Activated CD4-positive, alpha-beta T cell treated with anti-CD3 and anti-CD28 coated beads, Interleukin-2, amount 10 ng/mL, durations not matched to agents 7 days and 5 days (primary cell): ENCODE results near the gene ARL5C. TPM values are rescaled to one million over a fixed set of nuclear protein-coding genes. Genes with fewer than 3 reads are reported as not detected.

Source experiments
- CTCF ChIA-PET: fragments of 350-600 bp; sonication (Branson Sonifier 250); formaldehyde crosslinking; loops from one replicate; lab custom pipeline; 2021; ENCODE audit warnings: antibody characterized with exemption; lab: Charles Lee
- POLR2A ChIA-PET: fragments of 350-600 bp; sonication (Branson Sonifier 250); formaldehyde crosslinking; loops from one replicate; lab custom pipeline; 2021; ENCODE audit warnings: antibody characterized with exemption; lab: Charles Lee
- DNase-seq: peaks from one replicate; pipeline ENCODE4 v3.0.0-alpha.2; 2020
- H3K27ac Mint-ChIP-seq: one replicate; pipeline ENCODE4 v1.8.0; 2021; ENCODE audit warnings: mild to moderate bottlenecking, moderate library complexity, mixed read lengths
- H3K27me3 Mint-ChIP-seq: one replicate; pipeline ENCODE4 v1.8.0; 2021; ENCODE audit warnings: mixed read lengths
- H3K36me3 Mint-ChIP-seq: one replicate; pipeline ENCODE4 v1.8.0; 2021; ENCODE audit warnings: low read depth, mixed read lengths
- H3K4me1 Mint-ChIP-seq: one replicate; pipeline ENCODE4 v1.8.0; 2021; ENCODE audit warnings: mixed read lengths
- H3K4me3 Mint-ChIP-seq: one replicate; pipeline ENCODE4 v1.8.0; 2021; ENCODE audit warnings: mild to moderate bottlenecking, moderate library complexity, mixed read lengths
- H3K9me3 Mint-ChIP-seq: one replicate; pipeline ENCODE4 v1.8.0; 2021; ENCODE audit warnings: mixed read lengths
- total RNA-seq, 2 experiments: library from RNA; stranded (reverse); gene quantifications; one replicate each; pipeline ENCODE4 v1.2.3, GENCODE V29; 2021

The ARL5C gene
- total RNA-seq, result under 1 TPM in 1 of 2 experiments, not detected in 1; 0.15 TPM

GRCh38 chr17:39165841-39166349, at the start of gene ARL5C:
Gene ARL5C (minus strand): TSS chr17:39166161. CDS start chr17:39165760, 401 bp downstream.
- Mint-ChIP-seq H3K4me3 (peak within 1 kb of the TSS; percentile 81), H3K36me3 (peaks cover 5% of the 10 kb centered on the region), H3K4me1 (peaks cover 38% of the 10 kb centered on the region), H3K27me3 (peaks cover 34% of the 10 kb centered on the region), H3K27ac (no peak within 1 kb of the TSS), H3K9me3 (peaks cover 5% of the 10 kb centered on the region)
- POLR2A ChIA-PET, result no interaction called here
- no peak for DNase-seq
- CTCF ChIA-PET, result interaction anchor here (0.5 to 7.1 kb wide), 9 partner anchors 10 to 251 kb away, joined by 3 to 94 read pairs (median 4); partner anchors contain the start of genes FBXO47 and PLXDC1

- peaks cover 12% of the 10 kb centered on the region for H3K4me1 Mint-ChIP-seq
- H3K4me3 Mint-ChIP-seq, result no peak overlapping the region
- no peaks in the 10 kb centered on the region for H3K36me3 Mint-ChIP-seq
- CTCF ChIA-PET, result no interaction called here
- no peak overlapping the region for H3K27ac Mint-ChIP-seq
- H3K27me3 Mint-ChIP-seq, result peaks cover 35% of the 10 kb centered on the region
- POLR2A ChIA-PET, result no interaction called here
- DNase-seq, result no peak
- H3K9me3 Mint-ChIP-seq, result no peaks in the 10 kb centered on the region
These were observed 47.9 kb upstream of the ARL5C start for GRCh38 chr17:39213852-39214251.

- Mint-ChIP-seq H3K4me3 (no peak overlapping the region), H3K36me3 (no peaks in the 10 kb centered on the region), H3K27me3 (peaks cover 30% of the 10 kb centered on the region), H3K9me3 (no peaks in the 10 kb centered on the region), H3K4me1 (peaks cover 17% of the 10 kb centered on the region), H3K27ac (no peak overlapping the region)
- no peak for DNase-seq
- ChIA-PET CTCF (interaction anchor here (0.5 to 0.8 kb wide), 4 partner anchors 11 to 698 kb away, joined by 3 read pairs; no protein-coding TSS in a partner anchor), POLR2A (interaction anchor here (0.5 kb wide), 1 partner anchor 61 kb away, joined by 3 read pairs; no protein-coding TSS in a partner anchor)
These were observed 47.0 kb upstream of the ARL5C start for GRCh38 chr17:39212841-39213480.

- peaks cover 25% of the 10 kb centered on the region for H3K27me3 Mint-ChIP-seq
- peaks cover 18% of the 10 kb centered on the region for H3K4me1 Mint-ChIP-seq
- POLR2A ChIA-PET, result no interaction called here
- no peaks in the 10 kb centered on the region for H3K9me3 Mint-ChIP-seq
- no peak for DNase-seq
- no peak overlapping the region for H3K4me3 Mint-ChIP-seq
- H3K27ac Mint-ChIP-seq, result no peak overlapping the region
- no peaks in the 10 kb centered on the region for H3K36me3 Mint-ChIP-seq
- CTCF ChIA-PET, result interaction anchor here (0.5 to 0.8 kb wide), 3 partner anchors 11 to 699 kb away, joined by 3 read pairs; no protein-coding TSS in a partner anchor
These were observed 46.3 kb upstream of the ARL5C start for GRCh38 chr17:39212195-39212810.

- DNase-seq, result no peak
- Mint-ChIP-seq H3K4me1 (peaks cover 27% of the 10 kb centered on the region), H3K27ac (peak overlapping the region; percentile 41), H3K4me3 (peak overlapping the region; percentile 6), H3K27me3 (peaks cover 9% of the 10 kb centered on the region), H3K36me3 (peaks cover 2% of the 10 kb centered on the region), H3K9me3 (no peaks in the 10 kb centered on the region)
- POLR2A ChIA-PET, result no interaction called here
- CTCF ChIA-PET, result interaction anchor here (1.5 to 5.3 kb wide), 3 partner anchors 25 to 45 kb away, joined by 3 to 28 read pairs (median 3); no protein-coding TSS in a partner anchor
These were observed 44.1 kb upstream of the ARL5C start for GRCh38 chr17:39210093-39210434.

- Mint-ChIP-seq H3K36me3 (peaks cover 8% of the 10 kb centered on the region), H3K27me3 (peaks cover 9% of the 10 kb centered on the region), H3K4me1 (peaks cover 27% of the 10 kb centered on the region), H3K9me3 (no peaks in the 10 kb centered on the region), H3K4me3 (no peak overlapping the region), H3K27ac (no peak overlapping the region)
- POLR2A ChIA-PET, result no interaction called here
- CTCF ChIA-PET, result interaction anchor here (0.5 to 5.3 kb wide), 8 partner anchors 10 to 179 kb away, joined by 3 to 28 read pairs (median 4); partner anchors contain the start of gene RPL19
- DNase-seq, result peak; percentile 62
These were observed 43.5 kb upstream of the ARL5C start for GRCh38 chr17:39209317-39210092.

GRCh38 chr17:39208893-39209292, 42.9 kb upstream of the ARL5C start:
- Mint-ChIP-seq H3K36me3 (peaks cover 14% of the 10 kb centered on the region), H3K27ac (no peak overlapping the region), H3K4me3 (no peak overlapping the region), H3K27me3 (peaks cover 9% of the 10 kb centered on the region), H3K4me1 (peaks cover 27% of the 10 kb centered on the region), H3K9me3 (no peaks in the 10 kb centered on the region)
- ChIA-PET CTCF (interaction anchor here (0.5 to 5.3 kb wide), 8 partner anchors 9 to 226 kb away, joined by 3 to 28 read pairs (median 4); partner anchors contain the start of genes RPL19 and STAC2), POLR2A (no interaction called here)
- DNase-seq, result no peak

- H3K4me1 Mint-ChIP-seq, result peaks cover 31% of the 10 kb centered on the region
- CTCF ChIA-PET, result interaction anchor here (0.9 to 5.3 kb wide), 8 partner anchors 8 to 225 kb away, joined by 3 to 28 read pairs (median 4); partner anchors contain the start of genes RPL19 and STAC2
- no peak overlapping the region for H3K27ac Mint-ChIP-seq
- peaks cover 9% of the 10 kb centered on the region for H3K27me3 Mint-ChIP-seq
- no peaks in the 10 kb centered on the region for H3K9me3 Mint-ChIP-seq
- peaks cover 19% of the 10 kb centered on the region for H3K36me3 Mint-ChIP-seq
- POLR2A ChIA-PET, result no interaction called here
- no peak for DNase-seq
- H3K4me3 Mint-ChIP-seq, result no peak overlapping the region
These were observed 42.2 kb upstream of the ARL5C start for GRCh38 chr17:39208136-39208535.

GRCh38 chr17:39205112-39205526, 39.2 kb upstream of the ARL5C start:
- no peak overlapping the region for H3K27ac Mint-ChIP-seq
- peaks cover 49% of the 10 kb centered on the region for H3K4me1 Mint-ChIP-seq
- peaks cover 40% of the 10 kb centered on the region for H3K36me3 Mint-ChIP-seq
- peaks cover 2% of the 10 kb centered on the region for H3K27me3 Mint-ChIP-seq
- CTCF ChIA-PET, result interaction anchor here (1.1 to 5.3 kb wide), 4 partner anchors 27 to 40 kb away, joined by 3 to 28 read pairs (median 6); no protein-coding TSS in a partner anchor
- POLR2A ChIA-PET, result no interaction called here
- no peak for DNase-seq
- no peak overlapping the region for H3K4me3 Mint-ChIP-seq
- no peaks in the 10 kb centered on the region for H3K9me3 Mint-ChIP-seq

GRCh38 chr17:39204245-39204644, 38.3 kb upstream of the ARL5C start:
- peaks cover 50% of the 10 kb centered on the region for H3K4me1 Mint-ChIP-seq
- no peak for DNase-seq
- H3K27me3 Mint-ChIP-seq, result no peaks in the 10 kb centered on the region
- H3K9me3 Mint-ChIP-seq, result no peaks in the 10 kb centered on the region
- ChIA-PET CTCF (interaction anchor here (1.6 kb wide), 1 partner anchor 27 kb away, joined by 5 read pairs; no protein-coding TSS in a partner anchor), POLR2A (no interaction called here)
- H3K4me3 Mint-ChIP-seq, result no peak overlapping the region
- H3K27ac Mint-ChIP-seq, result no peak overlapping the region
- H3K36me3 Mint-ChIP-seq, result peaks cover 40% of the 10 kb centered on the region

GRCh38 chr17:39200957-39201510, 35.1 kb upstream of the ARL5C start:
- Mint-ChIP-seq H3K4me1 (peaks cover 51% of the 10 kb centered on the region), H3K27me3 (no peaks in the 10 kb centered on the region), H3K27ac (peak overlapping the region; percentile 99), H3K36me3 (peaks cover 40% of the 10 kb centered on the region), H3K4me3 (peak overlapping the region; percentile 79), H3K9me3 (no peaks in the 10 kb centered on the region)
- POLR2A ChIA-PET, result no interaction called here
- no peak for DNase-seq
- CTCF ChIA-PET, result interaction anchor here (1.7 kb wide), 1 partner anchor 35 kb away, joined by 10 read pairs; no protein-coding TSS in a partner anchor
